ENCODE results near the gene GARRE1.

- TF ChIP-seq, protein P1, sequence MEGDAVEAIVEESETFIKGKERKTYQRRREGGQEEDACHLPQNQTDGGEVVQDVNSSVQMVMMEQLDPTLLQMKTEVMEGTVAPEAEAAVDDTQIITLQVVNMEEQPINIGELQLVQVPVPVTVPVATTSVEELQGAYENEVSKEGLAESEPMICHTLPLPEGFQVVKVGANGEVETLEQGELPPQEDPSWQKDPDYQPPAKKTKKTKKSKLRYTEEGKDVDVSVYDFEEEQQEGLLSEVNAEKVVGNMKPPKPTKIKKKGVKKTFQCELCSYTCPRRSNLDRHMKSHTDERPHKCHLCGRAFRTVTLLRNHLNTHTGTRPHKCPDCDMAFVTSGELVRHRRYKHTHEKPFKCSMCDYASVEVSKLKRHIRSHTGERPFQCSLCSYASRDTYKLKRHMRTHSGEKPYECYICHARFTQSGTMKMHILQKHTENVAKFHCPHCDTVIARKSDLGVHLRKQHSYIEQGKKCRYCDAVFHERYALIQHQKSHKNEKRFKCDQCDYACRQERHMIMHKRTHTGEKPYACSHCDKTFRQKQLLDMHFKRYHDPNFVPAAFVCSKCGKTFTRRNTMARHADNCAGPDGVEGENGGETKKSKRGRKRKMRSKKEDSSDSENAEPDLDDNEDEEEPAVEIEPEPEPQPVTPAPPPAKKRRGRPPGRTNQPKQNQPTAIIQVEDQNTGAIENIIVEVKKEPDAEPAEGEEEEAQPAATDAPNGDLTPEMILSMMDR (IDR thresholded peaks at IDR 0.05), result no peak
- no peak for TF ChIP-seq POLR2A (IDR thresholded peaks at IDR 0.05)
Measured at GRCh38 chr19:34214040-34214439, 40.3 kb upstream of the GARRE1 start.
